ENCODE data around the gene FICD. TPM values are rescaled to one million over a fixed set of nuclear protein-coding genes. Genes with fewer than 3 reads are reported as not detected.

FICD gene
- total RNA-seq, 4 donors from 2014 or later, result 1.1 to 9.6 (median 6.2) TPM

DNA sequence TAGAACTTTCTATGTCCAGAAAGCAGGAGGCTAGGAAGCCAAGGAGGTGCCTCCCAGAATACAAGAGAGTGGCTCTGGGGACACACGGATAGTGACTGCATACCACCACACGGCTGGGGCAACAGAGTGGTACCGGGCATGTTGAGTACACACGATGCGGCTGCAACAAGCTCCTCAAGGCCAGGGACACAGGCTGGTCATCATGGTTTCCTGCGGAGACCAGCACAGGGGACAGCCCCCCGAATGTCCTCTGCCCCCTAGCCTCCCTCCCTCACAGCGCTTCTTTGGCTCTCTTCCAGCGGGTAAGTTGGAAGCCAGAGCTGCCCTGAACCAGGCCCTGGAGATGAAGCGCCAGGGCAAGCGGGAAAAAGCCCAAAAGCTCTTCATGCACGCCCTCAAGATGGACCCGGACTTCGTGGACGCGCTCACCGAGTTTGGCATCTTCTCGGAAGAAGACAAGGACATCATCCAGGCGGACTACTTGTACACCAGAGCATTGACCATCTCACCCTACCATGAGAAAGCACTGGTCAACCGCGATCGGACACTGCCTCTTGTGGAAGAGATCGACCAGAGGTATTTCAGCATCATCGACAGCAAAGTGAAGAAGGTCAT, 3.1 kb downstream of the FICD start:
- H3K9me3 ChIP-seq, result no peaks in the 10 kb centered on the region
- intact Hi-C loops (cut with DNase I; ENCODE audit: low total_unique reads) (no loop called here), in situ Hi-C loops (cut with MboI; ENCODE audit: low pct_ligation_motif_present in 1 of 4, low pct_unique_long_range_greater_than_20kb in 1 of 4, low sequenced_read_pairs in 3 of 4) (no loop called here)
- no peak overlapping the region for H3K27ac ChIP-seq
- H3K27me3 ChIP-seq, result no peaks in the 10 kb centered on the region
- no peak for DNase-seq
- peaks cover 5 to 16% (median 8%) of the 10 kb centered on the region in 4 donors for H3K4me1 ChIP-seq
- peaks cover 0 to 31% (median 4%) of the 10 kb centered on the region in 4 donors for H3K36me3 ChIP-seq
- no peak overlapping the region for H3K4me3 ChIP-seq
- TF ChIP-seq POLR2AphosphoS5 (IDR thresholded peaks at IDR 0.05) (no peak), EP300 (IDR thresholded peaks at IDR 0.05; ENCODE audit: low read depth) (no peak), POLR2A (IDR thresholded peaks at IDR 0.05) (no peak)
- TF ChIP-seq, protein P1, sequence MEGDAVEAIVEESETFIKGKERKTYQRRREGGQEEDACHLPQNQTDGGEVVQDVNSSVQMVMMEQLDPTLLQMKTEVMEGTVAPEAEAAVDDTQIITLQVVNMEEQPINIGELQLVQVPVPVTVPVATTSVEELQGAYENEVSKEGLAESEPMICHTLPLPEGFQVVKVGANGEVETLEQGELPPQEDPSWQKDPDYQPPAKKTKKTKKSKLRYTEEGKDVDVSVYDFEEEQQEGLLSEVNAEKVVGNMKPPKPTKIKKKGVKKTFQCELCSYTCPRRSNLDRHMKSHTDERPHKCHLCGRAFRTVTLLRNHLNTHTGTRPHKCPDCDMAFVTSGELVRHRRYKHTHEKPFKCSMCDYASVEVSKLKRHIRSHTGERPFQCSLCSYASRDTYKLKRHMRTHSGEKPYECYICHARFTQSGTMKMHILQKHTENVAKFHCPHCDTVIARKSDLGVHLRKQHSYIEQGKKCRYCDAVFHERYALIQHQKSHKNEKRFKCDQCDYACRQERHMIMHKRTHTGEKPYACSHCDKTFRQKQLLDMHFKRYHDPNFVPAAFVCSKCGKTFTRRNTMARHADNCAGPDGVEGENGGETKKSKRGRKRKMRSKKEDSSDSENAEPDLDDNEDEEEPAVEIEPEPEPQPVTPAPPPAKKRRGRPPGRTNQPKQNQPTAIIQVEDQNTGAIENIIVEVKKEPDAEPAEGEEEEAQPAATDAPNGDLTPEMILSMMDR (IDR thresholded peaks at IDR 0.05), result no peak
- 96 to 97% methylated on average over 5 to 24 of the region's 24 CpGs for WGBS, 2 donors (ENCODE audit: low coverage in 1 of 2)

DNA sequence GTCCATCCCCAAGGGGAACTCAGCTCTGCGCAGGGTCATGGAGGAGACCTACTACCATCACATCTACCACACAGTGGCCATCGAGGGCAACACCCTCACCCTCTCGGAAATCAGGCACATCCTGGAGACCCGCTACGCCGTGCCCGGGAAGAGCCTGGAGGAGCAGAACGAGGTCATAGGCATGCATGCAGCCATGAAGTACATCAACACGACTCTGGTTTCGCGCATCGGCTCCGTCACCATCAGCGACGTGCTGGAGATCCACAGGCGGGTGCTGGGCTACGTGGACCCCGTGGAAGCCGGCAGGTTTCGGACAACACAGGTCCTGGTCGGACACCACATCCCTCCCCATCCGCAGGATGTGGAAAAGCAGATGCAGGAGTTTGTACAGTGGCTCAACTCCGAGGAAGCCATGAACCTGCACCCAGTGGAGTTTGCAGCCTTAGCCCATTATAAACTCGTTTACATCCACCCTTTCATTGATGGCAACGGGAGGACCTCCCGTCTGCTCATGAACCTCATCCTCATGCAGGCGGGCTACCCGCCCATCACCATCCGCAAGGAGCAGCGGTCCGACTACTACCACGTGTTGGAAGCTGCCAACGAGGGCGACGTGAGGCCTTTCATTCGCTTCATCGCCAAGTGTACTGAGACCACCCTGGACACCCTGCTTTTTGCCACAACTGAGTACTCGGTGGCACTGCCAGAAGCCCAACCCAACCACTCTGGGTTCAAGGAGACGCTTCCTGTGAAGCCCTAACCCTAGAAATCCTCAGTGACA, 3.8 kb downstream of the FICD start:
- intact Hi-C loops (cut with DNase I; ENCODE audit: low total_unique reads), result no loop called here
- Histone ChIP-seq H3K4me3 (no peak overlapping the region), H3K9me3 (no peaks in the 10 kb centered on the region), H3K27ac (no peak overlapping the region), H3K27me3 (no peaks in the 10 kb centered on the region), H3K36me3 (peaks cover 0 to 38% (median 7%) of the 10 kb centered on the region in 4 donors), H3K4me1 (peaks cover 5 to 16% (median 8%) of the 10 kb centered on the region in 4 donors)
- TF ChIP-seq EP300 (IDR thresholded peaks at IDR 0.05; ENCODE audit: low read depth), result no peak
- TF ChIP-seq POLR2AphosphoS5 (IDR thresholded peaks at IDR 0.05), result no peak
- no peak for TF ChIP-seq POLR2A (IDR thresholded peaks at IDR 0.05)
- TF ChIP-seq, protein P1 (IDR thresholded peaks at IDR 0.05), result no peak
- WGBS, 2 donors (ENCODE audit: low coverage in 1 of 2), result 95 to 100% methylated on average over 1 to 39 of the region's 39 CpGs
- DNase-seq, result no peak
- in situ Hi-C loops (cut with MboI; ENCODE audit: low pct_ligation_motif_present in 1 of 4, low pct_unique_long_range_greater_than_20kb in 1 of 4, low sequenced_read_pairs in 3 of 4), result no loop called here

- DNase-seq, result no peak
- H3K9me3 ChIP-seq, result no peaks in the 10 kb centered on the region
- H3K36me3 ChIP-seq, result peaks cover 0 to 44% (median 10%) of the 10 kb centered on the region in 4 donors
- no peak for TF ChIP-seq POLR2A (IDR thresholded peaks at IDR 0.05)
- TF ChIP-seq, protein P1 (IDR thresholded peaks at IDR 0.05), result no peak
- no peak for TF ChIP-seq POLR2AphosphoS5 (IDR thresholded peaks at IDR 0.05)
- TF ChIP-seq EP300 (IDR thresholded peaks at IDR 0.05; ENCODE audit: low read depth), result no peak
- WGBS, 2 donors (ENCODE audit: low coverage in 1 of 2), result 55 to 75% methylated on average over 3 to 4 of the region's 4 CpGs
- no peak overlapping the region for H3K27ac ChIP-seq
- H3K27me3 ChIP-seq, result no peaks in the 10 kb centered on the region
- in situ Hi-C loops (cut with MboI; ENCODE audit: low pct_ligation_motif_present in 1 of 4, low pct_unique_long_range_greater_than_20kb in 1 of 4, low sequenced_read_pairs in 3 of 4) (no loop called here), intact Hi-C loops (cut with DNase I; ENCODE audit: low total_unique reads) (no loop called here)
- no peak overlapping the region for H3K4me3 ChIP-seq
- peaks cover 5 to 13% (median 8%) of the 10 kb centered on the region in 4 donors for H3K4me1 ChIP-seq
These were observed 4.5 kb downstream of the FICD start for GRCh38 chr12:108519558-108519957.

GRCh38 chr12:108523365-108523764, 8.3 kb downstream of the FICD start:
- WGBS, 2 donors (ENCODE audit: low coverage in 1 of 2), result 60 to 88% methylated on average over 1 to 7 of the region's 14 CpGs
- in situ Hi-C loops (cut with MboI; ENCODE audit: low pct_ligation_motif_present in 1 of 4, low pct_unique_long_range_greater_than_20kb in 1 of 4, low sequenced_read_pairs in 3 of 4) (no loop called here), intact Hi-C loops (cut with DNase I; ENCODE audit: low total_unique reads) (no loop called here)
- no peaks in the 10 kb centered on the region for H3K4me1 ChIP-seq
- no peak overlapping the region for H3K27ac ChIP-seq
- no peaks in the 10 kb centered on the region for H3K27me3 ChIP-seq
- H3K4me3 ChIP-seq, result no peak overlapping the region
- peaks cover 0 to 65% (median 22%) of the 10 kb centered on the region in 4 donors for H3K36me3 ChIP-seq
- TF ChIP-seq POLR2A (IDR thresholded peaks at IDR 0.05), result no peak
- no peak for TF ChIP-seq EP300 (IDR thresholded peaks at IDR 0.05; ENCODE audit: low read depth)
- TF ChIP-seq POLR2AphosphoS5 (IDR thresholded peaks at IDR 0.05), result no peak
- TF ChIP-seq, protein P1 (IDR thresholded peaks at IDR 0.05), result no peak
- H3K9me3 ChIP-seq, result no peaks in the 10 kb centered on the region
- no peak for DNase-seq
